ENCODE results near the gene ABI2. TPM values are rescaled to one million over a fixed set of nuclear protein-coding genes. Genes with fewer than 3 reads are reported as not detected.
"Not testable (repeated sequence)": the region's sequence is repeated elsewhere in the genome, so short reads cannot be mapped to it uniquely, and the experiment has no call there.

Gene ABI2
- 10 to 100 TPM; 59.4 to 75.4 (median 65.5) TPM for total RNA-seq
- polyA plus RNA-seq, result 26.4 TPM
- long read RNA-seq, donor 1, full-length matches to known transcripts, result 11 of 84 reads
- long read RNA-seq, donor 1, partial matches to known transcripts, result 32 of 84 reads
- long read RNA-seq, donor 1, other reads (novel, unspliced or antisense), result 41 of 84 reads
- long read RNA-seq, donor 2, full-length matches to known transcripts, result 1 of 21 reads
- long read RNA-seq, donor 2, partial matches to known transcripts, result 7 of 21 reads
- long read RNA-seq, donor 2, other reads (novel, unspliced or antisense), result 13 of 21 reads
- long read RNA-seq, donor 3, full-length matches to known transcripts, result 9 of 171 reads
- long read RNA-seq, donor 3, partial matches to known transcripts, result 74 of 171 reads
- long read RNA-seq, donor 3, other reads (novel, unspliced or antisense), result 88 of 171 reads
- long read RNA-seq, donor 4, full-length matches to known transcripts, result 3 of 45 reads
- long read RNA-seq, donor 4, partial matches to known transcripts, result 4 of 45 reads
- long read RNA-seq, donor 4, other reads (novel, unspliced or antisense), result 38 of 45 reads

DNA sequence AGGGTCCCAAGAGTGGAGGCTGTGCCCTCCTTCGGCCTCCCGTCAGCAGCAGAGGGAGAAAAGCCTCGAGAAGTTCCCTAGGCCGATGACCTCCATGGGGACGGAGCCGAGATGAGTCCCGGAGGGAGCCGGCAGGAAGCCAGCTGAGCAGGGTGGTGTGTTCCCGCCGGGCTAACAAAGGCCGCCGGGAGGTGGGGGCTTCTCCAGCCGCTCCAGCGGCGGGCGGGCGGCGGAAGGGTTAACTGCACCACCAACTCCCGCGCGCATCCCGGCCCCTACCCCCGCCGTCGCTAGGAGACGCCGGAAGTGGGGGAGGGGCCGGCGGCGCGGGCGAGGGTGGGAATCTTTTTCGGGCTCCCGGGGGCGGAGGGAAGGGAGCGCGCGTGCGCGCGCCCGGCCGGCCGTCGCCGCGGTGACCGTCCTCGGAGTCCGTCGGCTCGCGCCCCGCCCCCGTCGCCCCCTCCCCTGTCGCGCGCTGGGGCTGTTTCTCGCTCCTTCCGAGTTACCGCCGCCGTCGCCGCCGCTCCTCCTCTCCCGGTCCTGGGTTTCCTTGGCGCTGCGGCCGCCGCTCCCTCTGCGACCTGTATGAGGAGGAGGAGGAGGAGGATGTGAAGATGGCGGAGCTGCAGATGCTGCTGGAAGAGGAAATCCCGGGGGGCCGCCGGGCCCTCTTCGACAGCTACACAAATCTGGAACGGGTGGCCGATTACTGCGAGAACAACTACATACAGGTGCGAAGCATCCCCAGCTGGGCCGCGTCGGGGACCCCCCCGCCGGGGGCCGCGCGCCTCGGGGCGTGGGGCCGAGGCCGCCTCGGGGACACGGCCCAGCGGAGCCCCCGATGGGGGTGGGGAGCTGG is at the start of gene ABI2:
ABI2 (plus strand) TSS at position 494 of the 859 bp plus-strand sequence; CDS start at position 615, 121 bp downstream.
- Histone ChIP-seq H3K9me3 (ENCODE audit: control insufficient read depth, low read length) (no peaks in the 10 kb centered on the region), H3K27ac (ENCODE audit: low read length) (peak within 1 kb of the TSS; percentile 99), H3K27me3 (ENCODE audit: control insufficient read depth, insufficient read depth) (no peaks in the 10 kb centered on the region), H3K4me1 (ENCODE audit: control insufficient read depth, insufficient read depth, low read length) (no peaks in the 10 kb centered on the region), H3K4me3 (ENCODE audit: low read length) (peak within 1 kb of the TSS; percentile 99)
- under 1% methylated on average over 98 of the region's 98 CpGs for WGBS
- intact Hi-C loops (cut with DNase I), result no loop called here
- ATAC-seq (peak; percentile 96), DNase-seq (peak; percentile 87 to 96 (median 94))

DNA sequence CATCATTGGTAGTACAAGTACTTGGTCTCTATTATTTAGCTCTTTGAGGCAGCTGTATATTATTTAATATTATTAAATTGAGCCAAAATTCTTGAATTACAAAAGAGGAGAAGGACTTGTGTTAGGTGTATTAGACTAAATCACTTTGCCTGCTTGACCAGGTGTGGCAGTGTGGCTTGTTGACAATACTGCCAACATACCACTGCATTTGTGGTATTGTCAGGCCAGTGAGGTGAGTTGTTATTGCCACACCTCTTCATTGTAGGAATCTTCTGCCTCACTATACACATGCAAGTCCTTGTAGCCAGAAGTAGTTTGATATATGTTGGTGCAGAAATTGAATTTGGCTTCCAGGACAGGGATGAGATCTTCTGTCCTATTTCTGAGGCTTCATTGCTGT is 48.9 kb upstream of the ABI2 start:
- no peak for ATAC-seq
- no peaks in the 10 kb centered on the region for H3K27me3 ChIP-seq (ENCODE audit: control insufficient read depth, insufficient read depth)
- no peak for DNase-seq
- no peak overlapping the region for H3K27ac ChIP-seq (ENCODE audit: low read length)
- H3K4me1 ChIP-seq (ENCODE audit: control insufficient read depth, insufficient read depth, low read length), result no peaks in the 10 kb centered on the region
- no peaks in the 10 kb centered on the region for H3K9me3 ChIP-seq (ENCODE audit: control insufficient read depth, low read length)
- no peak overlapping the region for H3K4me3 ChIP-seq (ENCODE audit: low read length)
- intact Hi-C loops (cut with DNase I), result no loop called here

DNA sequence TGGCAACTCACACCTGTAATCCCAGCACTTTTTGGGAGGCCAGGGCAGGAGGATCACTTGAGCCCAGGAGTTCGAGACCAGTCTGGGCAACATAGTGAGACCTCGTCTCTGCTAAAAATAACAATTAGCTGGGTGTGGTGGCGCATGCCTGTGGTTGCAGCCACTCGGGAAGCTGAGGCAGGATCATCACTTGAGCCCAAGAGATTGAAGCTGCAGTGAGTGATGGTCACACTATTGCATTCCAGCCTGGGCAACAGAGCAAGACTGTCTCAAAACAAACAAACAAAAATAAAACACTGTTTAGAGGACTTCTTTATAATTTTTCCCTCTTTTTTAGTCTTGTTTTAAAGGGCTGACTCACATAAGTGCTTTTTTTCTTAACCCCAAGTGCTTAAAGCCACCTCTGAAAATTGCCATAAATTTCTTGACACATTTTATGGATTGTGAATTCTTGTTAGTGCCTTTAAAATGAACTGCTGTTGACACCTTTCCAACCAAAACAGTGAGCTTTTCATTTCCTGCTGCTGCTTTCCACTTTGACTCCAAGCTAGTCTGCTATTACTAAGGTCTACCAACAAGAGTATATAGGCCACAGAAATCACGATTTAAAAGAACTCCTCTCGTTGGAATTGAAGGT is 47.6 kb upstream of the ABI2 start:
- no peak for DNase-seq
- intact Hi-C loops (cut with DNase I), result no loop called here
- 73% methylated on average over 6 of the region's 6 CpGs for WGBS
- Histone ChIP-seq H3K9me3 (ENCODE audit: control insufficient read depth, low read length) (no peaks in the 10 kb centered on the region), H3K4me1 (ENCODE audit: control insufficient read depth, insufficient read depth, low read length) (no peaks in the 10 kb centered on the region), H3K27me3 (ENCODE audit: control insufficient read depth, insufficient read depth) (no peaks in the 10 kb centered on the region), H3K27ac (ENCODE audit: low read length) (no peak overlapping the region), H3K4me3 (ENCODE audit: low read length) (no peak overlapping the region)
- no peak for ATAC-seq

DNA sequence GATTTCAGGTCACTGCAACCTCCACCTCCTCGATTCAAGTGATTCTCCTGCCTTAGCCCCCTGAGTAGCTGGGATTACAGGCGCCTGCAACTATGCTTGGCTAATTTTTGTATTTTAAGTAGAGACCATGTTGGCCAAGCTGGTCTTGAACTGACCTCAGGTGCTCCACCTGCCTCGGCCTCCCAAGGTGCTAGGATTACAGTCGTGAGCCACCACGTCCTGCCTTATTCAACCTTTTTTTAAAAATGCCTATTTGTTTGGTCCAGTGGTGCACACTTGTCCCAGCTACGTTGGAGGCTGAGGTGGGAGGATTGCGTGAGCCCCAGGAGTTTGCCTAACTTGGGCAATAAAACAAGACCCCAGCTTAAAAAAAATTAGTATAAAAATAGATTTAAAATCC is 46.1 kb upstream of the ABI2 start:
- ATAC-seq (no peak), DNase-seq (no peak)
- WGBS, result 97% methylated on average over 7 of the region's 7 CpGs
- H3K9me3 ChIP-seq (ENCODE audit: control insufficient read depth, low read length), result no peaks in the 10 kb centered on the region
- no peaks in the 10 kb centered on the region for H3K27me3 ChIP-seq (ENCODE audit: control insufficient read depth, insufficient read depth)
- H3K4me1 ChIP-seq (ENCODE audit: control insufficient read depth, insufficient read depth, low read length), result no peaks in the 10 kb centered on the region
- no peak overlapping the region for H3K27ac ChIP-seq (ENCODE audit: low read length)
- intact Hi-C loops (cut with DNase I), result no loop called here
- H3K4me3 ChIP-seq (ENCODE audit: low read length), result no peak overlapping the region

DNA sequence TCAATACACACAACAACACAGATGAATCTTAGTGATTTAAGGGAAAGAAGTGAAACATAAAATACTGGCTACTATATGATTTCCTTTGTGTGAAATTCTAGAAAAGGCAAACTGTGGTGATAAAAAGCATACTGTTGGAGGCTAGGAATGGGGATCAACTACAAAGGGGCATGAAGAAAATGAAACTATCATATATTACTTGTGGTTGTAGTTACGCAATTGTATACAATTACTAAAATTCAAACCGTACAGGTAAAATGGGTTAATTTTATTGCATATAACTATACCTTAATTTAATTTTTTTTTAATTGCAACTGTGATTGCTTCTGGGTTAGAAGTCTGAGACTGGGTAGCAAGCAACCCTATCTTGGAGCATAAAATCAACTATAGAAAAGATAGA is 41.7 kb upstream of the ABI2 start:
- H3K4me1 ChIP-seq (ENCODE audit: control insufficient read depth, insufficient read depth, low read length), result no peaks in the 10 kb centered on the region
- no peak overlapping the region for H3K4me3 ChIP-seq (ENCODE audit: low read length)
- DNase-seq (no peak), ATAC-seq (no peak)
- WGBS, result 96% methylated on average over 2 of the region's 2 CpGs
- H3K9me3 ChIP-seq (ENCODE audit: control insufficient read depth, low read length), result no peaks in the 10 kb centered on the region
- H3K27ac ChIP-seq (ENCODE audit: low read length), result no peak overlapping the region
- intact Hi-C loops (cut with DNase I), result no loop called here
- H3K27me3 ChIP-seq (ENCODE audit: control insufficient read depth, insufficient read depth), result no peaks in the 10 kb centered on the region

DNA sequence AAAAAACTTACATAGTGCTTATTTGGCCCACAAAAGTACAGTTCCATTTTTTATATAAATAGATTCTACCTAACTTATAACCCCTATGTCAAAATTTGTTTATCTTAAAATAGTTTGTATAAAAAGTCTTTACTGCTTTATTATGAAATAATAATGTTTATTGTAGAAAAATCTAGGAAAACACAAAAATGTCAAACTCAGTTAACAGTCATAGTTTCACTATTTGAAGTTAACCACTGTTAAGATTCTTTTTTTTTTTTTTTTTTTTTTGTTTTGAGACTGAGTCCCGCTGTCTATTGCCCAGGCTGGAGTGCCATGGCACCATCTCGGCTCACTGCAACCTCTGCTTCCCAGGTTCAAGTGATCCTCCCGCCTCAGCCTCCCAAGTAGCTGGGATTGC is 26.5 kb upstream of the ABI2 start:
- DNase-seq, result no peak
- intact Hi-C loops (cut with DNase I), result no loop called here
- Histone ChIP-seq H3K4me1 (ENCODE audit: control insufficient read depth, insufficient read depth, low read length) (no peaks in the 10 kb centered on the region), H3K4me3 (ENCODE audit: low read length) (no peak overlapping the region), H3K9me3 (ENCODE audit: control insufficient read depth, low read length) (no peaks in the 10 kb centered on the region), H3K27me3 (ENCODE audit: control insufficient read depth, insufficient read depth) (no peaks in the 10 kb centered on the region), H3K27ac (ENCODE audit: low read length) (no peak overlapping the region)
- ATAC-seq, result no peak
- WGBS, result 96% methylated on average over 3 of the region's 3 CpGs

DNA sequence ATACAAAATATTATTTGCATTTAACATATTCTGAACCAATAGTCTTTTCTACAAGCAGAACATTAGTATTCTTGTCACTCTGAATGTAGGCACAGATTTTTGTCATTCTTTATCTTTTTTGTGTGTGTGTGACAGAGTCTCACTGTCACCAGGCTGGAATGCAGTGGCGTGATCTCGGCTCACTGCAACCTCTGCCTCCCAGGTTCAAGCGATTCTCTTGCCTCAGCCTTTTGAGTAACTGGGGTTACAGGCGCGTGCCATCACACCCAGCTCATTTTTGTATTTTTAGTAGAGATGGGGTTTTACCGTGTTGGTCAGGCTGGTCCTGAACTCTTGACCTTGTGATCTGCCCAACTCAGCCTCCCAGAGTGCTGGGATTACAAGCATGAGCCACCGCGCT is 25.6 kb upstream of the ABI2 start:
- ATAC-seq; H3K4me3 ChIP-seq (ENCODE audit: low read length); H3K27me3 ChIP-seq (ENCODE audit: control insufficient read depth, insufficient read depth); H3K4me1 ChIP-seq (ENCODE audit: control insufficient read depth, insufficient read depth, low read length); DNase-seq; H3K9me3 ChIP-seq (ENCODE audit: control insufficient read depth, low read length); intact Hi-C loops (cut with DNase I); H3K27ac ChIP-seq (ENCODE audit: low read length): not testable (repeated sequence)
- WGBS, result 91% methylated on average over 8 of the region's 8 CpGs

DNA sequence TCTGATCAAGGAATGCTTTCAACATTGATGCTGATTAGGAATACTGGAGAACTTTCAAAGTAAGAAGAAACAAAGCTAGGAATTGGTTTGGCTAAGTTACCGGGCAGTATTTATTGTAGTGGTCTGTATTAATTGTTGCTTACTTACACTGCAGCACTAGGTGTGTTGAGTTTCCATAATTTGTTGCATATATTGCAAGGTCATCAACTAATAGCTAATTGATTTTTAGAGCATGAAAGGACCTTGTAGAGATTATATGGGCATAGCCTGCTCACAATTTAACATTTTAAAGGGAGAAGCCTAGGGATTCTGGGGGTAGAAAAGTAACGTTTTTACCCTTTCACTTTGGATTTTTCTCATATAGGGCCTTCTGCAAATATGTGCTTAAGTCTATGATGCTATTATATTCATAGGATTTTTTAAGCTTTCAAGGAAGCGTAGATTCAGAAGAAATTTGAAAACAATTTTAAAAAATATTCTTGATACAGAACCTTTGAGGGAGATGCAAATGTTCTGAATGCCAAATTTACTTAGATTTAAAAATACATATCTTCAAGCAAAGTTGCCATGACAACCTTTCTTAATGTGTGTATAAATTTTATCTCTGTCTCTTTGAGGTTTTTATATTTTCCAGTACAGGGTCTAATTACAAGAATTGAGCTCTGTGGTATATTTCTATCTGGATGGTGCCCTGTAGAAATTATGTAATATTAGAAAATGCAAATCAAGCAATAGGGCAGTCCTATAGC is 17.3 kb upstream of the ABI2 start:
- no peak for DNase-seq
- no peaks in the 10 kb centered on the region for H3K4me1 ChIP-seq (ENCODE audit: control insufficient read depth, insufficient read depth, low read length)
- no peak overlapping the region for H3K27ac ChIP-seq (ENCODE audit: low read length)
- no peak overlapping the region for H3K4me3 ChIP-seq (ENCODE audit: low read length)
- no peak for ATAC-seq
- H3K27me3 ChIP-seq (ENCODE audit: control insufficient read depth, insufficient read depth), result no peaks in the 10 kb centered on the region
- intact Hi-C loops (cut with DNase I), result no loop called here
- 91% methylated on average over 3 of the region's 3 CpGs for WGBS
- no peaks in the 10 kb centered on the region for H3K9me3 ChIP-seq (ENCODE audit: control insufficient read depth, low read length)

DNA sequence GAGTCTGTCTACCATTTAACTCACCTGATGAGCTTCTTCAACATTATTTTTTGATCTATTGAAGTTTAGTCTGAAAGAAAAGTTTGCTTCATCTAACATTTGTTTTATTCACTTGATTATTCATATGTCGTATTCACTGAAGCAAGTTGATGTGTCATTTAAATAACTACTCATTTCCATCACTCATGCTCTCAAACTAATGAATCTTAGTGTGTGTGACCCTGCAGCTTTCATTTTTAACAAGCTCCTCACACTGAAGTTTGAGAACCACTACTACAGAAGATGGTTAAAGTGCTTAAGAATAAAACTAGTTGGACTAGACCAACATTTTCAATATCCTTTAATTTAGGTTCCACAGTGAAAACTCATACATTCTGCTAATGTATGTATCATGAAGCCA is 1.8 kb upstream of the ABI2 start:
- Histone ChIP-seq H3K4me3 (ENCODE audit: low read length) (no peak overlapping the region), H3K9me3 (ENCODE audit: control insufficient read depth, low read length) (no peaks in the 10 kb centered on the region), H3K4me1 (ENCODE audit: control insufficient read depth, insufficient read depth, low read length) (no peaks in the 10 kb centered on the region), H3K27ac (ENCODE audit: low read length) (no peak overlapping the region), H3K27me3 (ENCODE audit: control insufficient read depth, insufficient read depth) (no peaks in the 10 kb centered on the region)
- ATAC-seq, result no peak
- 93% methylated on average over 1 of the region's 1 CpG for WGBS
- no peak for DNase-seq
- intact Hi-C loops (cut with DNase I), result no loop called here

DNA sequence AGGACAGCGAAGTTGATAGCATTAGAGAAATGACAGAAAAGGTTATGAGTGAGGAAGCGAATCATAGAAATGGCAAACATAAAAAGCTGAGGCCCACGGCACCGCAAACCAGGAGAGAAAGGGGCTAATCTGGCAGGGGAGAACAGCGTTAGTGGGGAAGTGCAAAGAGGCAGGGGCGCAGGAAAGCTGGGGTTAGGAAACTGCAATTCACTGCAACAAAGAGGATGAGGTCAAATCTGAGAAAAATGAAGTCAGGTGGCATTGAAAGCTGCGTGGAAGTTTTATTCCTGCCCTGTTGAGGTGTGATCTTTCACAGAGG is 653 bp upstream of the ABI2 start:
- Histone ChIP-seq H3K27me3 (ENCODE audit: control insufficient read depth, insufficient read depth) (no peaks in the 10 kb centered on the region), H3K27ac (ENCODE audit: low read length) (peak overlapping the region; percentile 99), H3K9me3 (ENCODE audit: control insufficient read depth, low read length) (no peaks in the 10 kb centered on the region), H3K4me1 (ENCODE audit: control insufficient read depth, insufficient read depth, low read length) (no peaks in the 10 kb centered on the region), H3K4me3 (ENCODE audit: low read length) (peak overlapping the region; percentile 99)
- ATAC-seq (peak in 1 of 2 donors; percentile 5), DNase-seq (no peak)
- 10% methylated on average over 7 of the region's 7 CpGs for WGBS
- intact Hi-C loops (cut with DNase I), result no loop called here

Data from right cardiac atrium (tissue), 5 donors.